Measurements from ENCODE around the gene FXYD7. TPM values are rescaled to one million over a fixed set of nuclear protein-coding genes. Genes with fewer than 3 reads are reported as not detected.

The FXYD7 gene
- polyA plus RNA-seq, 3 donors, result 0.16 TPM; not detected in 2

- H3K36me3 ChIP-seq (replicated peaks in 1 of 2; ENCODE audit: control insufficient read depth in 1 of 2, insufficient read depth in 2 of 2, low read length in 2 of 2), result no peaks in the 10 kb centered on the region
- intact Hi-C loops (cut with micrococcal nuclease), result no loop called here
- H3K4me2 ChIP-seq (replicated peaks; ENCODE audit: extremely low read depth, low read length, poor library complexity, severe bottlenecking), result peak overlapping the region; percentile 88
- H3K27ac ChIP-seq (ENCODE audit: low read depth in 1 of 2, low read length in 2 of 2), result peak overlapping the region in 1 of 2 donors; percentile 27
- H3K4me1 Mint-ChIP-seq, result peaks cover 35% of the 10 kb centered on the region
- H3K9me3 ChIP-seq (replicated peaks in 1 of 2; ENCODE audit: control insufficient read depth in 1 of 2, insufficient read depth in 1 of 2, low read length in 2 of 2), result no peaks in the 10 kb centered on the region
- peaks cover 27 to 34% of the 10 kb centered on the region in 2 donors for H3K4me1 ChIP-seq (ENCODE audit: control insufficient read depth in 1 of 2, insufficient read depth in 2 of 2, low read length in 2 of 2)
- 15% methylated on average over 42 of the region's 42 CpGs for WGBS (ENCODE audit: insufficient coverage)
- no peaks in the 10 kb centered on the region for H3K36me3 Mint-ChIP-seq
- peaks cover 0 to 2% (median 0%) of the 10 kb centered on the region in 7 donors for H3K9me3 Mint-ChIP-seq
- H3K4me3 ChIP-seq (replicated peaks in 1 of 3; ENCODE audit: low read depth in 2 of 3, low read length in 3 of 3), result peak overlapping the region; percentile 44 to 76 (median 48)
- H3K27me3 ChIP-seq (ENCODE audit: control insufficient read depth in 2 of 2, insufficient read depth in 2 of 2, low read length in 2 of 2), result no peaks in the 10 kb centered on the region
- TF ChIP-seq CTCF (IDR thresholded peaks at IDR 0.05), result no peak
- no peaks in the 10 kb centered on the region for H3K79me2 ChIP-seq (ENCODE audit: insufficient read depth, low read length)
- DNase-seq, result peak; percentile 77 to 87 (median 87)
- H4K20me1 ChIP-seq (ENCODE audit: insufficient read depth, low read length), result no peaks in the 10 kb centered on the region
- H3K9ac ChIP-seq (ENCODE audit: insufficient read depth, low read length, poor library complexity, severe bottlenecking), result peak overlapping the region; percentile 55
- H3K27ac Mint-ChIP-seq, result peak overlapping the region in 5 of 7 donors; percentile 11 to 76 (median 63)
- H3K27me3 Mint-ChIP-seq (ENCODE audit: low read depth in 3 of 3), result peaks cover 0 to 8% (median 7%) of the 10 kb centered on the region in 3 donors
- H3K4me3 Mint-ChIP-seq, result peak overlapping the region; percentile 76 to 86
- H2AFZ ChIP-seq (ENCODE audit: insufficient read depth, low read depth, low read length, poor library complexity, severe bottlenecking), result peak overlapping the region; percentile 94
Observed at GRCh38 chr19:35124098-35125060, 18.7 kb upstream of the FXYD7 start.

GRCh38 chr19:35125270-35125717 lies 17.8 kb upstream of the FXYD7 start:
- no peak overlapping the region for H3K27ac Mint-ChIP-seq
- Histone ChIP-seq H3K4me3 (replicated peaks in 1 of 3; ENCODE audit: low read depth in 2 of 3, low read length in 3 of 3) (no peak overlapping the region), H4K20me1 (ENCODE audit: insufficient read depth, low read length) (no peaks in the 10 kb centered on the region), H3K9me3 (replicated peaks in 1 of 2; ENCODE audit: control insufficient read depth in 1 of 2, insufficient read depth in 1 of 2, low read length in 2 of 2) (no peaks in the 10 kb centered on the region), H3K27me3 (ENCODE audit: control insufficient read depth in 2 of 2, insufficient read depth in 2 of 2, low read length in 2 of 2) (no peaks in the 10 kb centered on the region), H3K9ac (ENCODE audit: insufficient read depth, low read length, poor library complexity, severe bottlenecking) (no peak overlapping the region), H3K27ac (ENCODE audit: low read depth in 1 of 2, low read length in 2 of 2) (no peak overlapping the region), H3K36me3 (replicated peaks in 1 of 2; ENCODE audit: control insufficient read depth in 1 of 2, insufficient read depth in 2 of 2, low read length in 2 of 2) (no peaks in the 10 kb centered on the region), H3K4me1 (ENCODE audit: control insufficient read depth in 1 of 2, insufficient read depth in 2 of 2, low read length in 2 of 2) (peaks cover 18 to 25% of the 10 kb centered on the region in 2 donors), H3K4me2 (replicated peaks; ENCODE audit: extremely low read depth, low read length, poor library complexity, severe bottlenecking) (peak overlapping the region; percentile 88), H3K79me2 (ENCODE audit: insufficient read depth, low read length) (no peaks in the 10 kb centered on the region), H2AFZ (ENCODE audit: insufficient read depth, low read depth, low read length, poor library complexity, severe bottlenecking) (peak overlapping the region; percentile 94)
- peaks cover 26% of the 10 kb centered on the region for H3K4me1 Mint-ChIP-seq
- TF ChIP-seq CTCF (IDR thresholded peaks at IDR 0.05), result no peak
- 79% methylated on average over 8 of the region's 19 CpGs for WGBS (ENCODE audit: insufficient coverage)
- H3K36me3 Mint-ChIP-seq, result no peaks in the 10 kb centered on the region
- intact Hi-C loops (cut with micrococcal nuclease), result no loop called here
- DNase-seq, result no peak
- peaks cover 0 to 8% (median 7%) of the 10 kb centered on the region in 3 donors for H3K27me3 Mint-ChIP-seq (ENCODE audit: low read depth in 3 of 3)
- no peaks in the 10 kb centered on the region for H3K9me3 Mint-ChIP-seq
- no peak overlapping the region for H3K4me3 Mint-ChIP-seq

All from CD14-positive monocyte (primary cell).